H1 (cell line): ENCODE data around the gene KCNC3. TPM values are rescaled to one million over a fixed set of nuclear protein-coding genes. Genes with fewer than 3 reads are reported as not detected.

Source experiments
- CHD7 ChIP-seq: fragments of 300-600 bp; sonication (generic); IDR thresholded peaks from 2 replicates; pipeline ENCODE4 v1.7.1; 2012; ENCODE audit warnings: low read length, moderate library complexity, mild to moderate bottlenecking, inconsistent platforms; ENCODE audit not compliant: insufficient replicate concordance
- polyA plus RNA-seq, 7 experiments: library from polyadenylated mRNA; depleted of rRNA in 3 of 7; stranded (reverse) in 5 of 7; unstranded in 2 of 7; fragments of >200 nt in 5 of 7; fragments of 200-250 nt in 2 of 7; gene quantifications; 1 replicate in 5 of 7; 2 replicates in 1 of 7; 4 replicates in 1 of 7; pipeline versions ENCODE4 v1.2.1 to v1.2.3, GENCODE V29; 2011 to 2013; ENCODE audit warnings: missing spikeins in 2 of 7, mixed read lengths in 2 of 7
- total RNA-seq: library from RNA; stranded (reverse); fragmentation: NEBNext Ultra II Directional; extraction: Animal tissue kit (Norgen Biotek cat#: 25700); gene quantifications from 2 replicates; pipeline ENCODE4 v1.2.1, GENCODE V29; 2021
- TF ChIP-seq, protein P1 (sequence below), 3 experiments: IDR thresholded peaks; 1 replicate in 2 of 3; 2 replicates in 1 of 3; pipeline versions ENCODE4 v1.5.1 to v1.6.1; 2011; ENCODE audit warnings: low read length in 3 of 3, mild to moderate bottlenecking in 3 of 3, inconsistent platforms in 2 of 3, low read depth in 1 of 3, moderate library complexity in 1 of 3; ENCODE audit not compliant: insufficient read depth in 1 of 3; ENCODE audit errors: control extremely low read depth in 1 of 3

The KCNC3 gene
- total and polyA plus RNA-seq, 2 of the 8 experiments (the other 6 are each of a cell fraction or from before 2014, with no cell fraction given), result 3.9 to 7.2 TPM

DNA sequence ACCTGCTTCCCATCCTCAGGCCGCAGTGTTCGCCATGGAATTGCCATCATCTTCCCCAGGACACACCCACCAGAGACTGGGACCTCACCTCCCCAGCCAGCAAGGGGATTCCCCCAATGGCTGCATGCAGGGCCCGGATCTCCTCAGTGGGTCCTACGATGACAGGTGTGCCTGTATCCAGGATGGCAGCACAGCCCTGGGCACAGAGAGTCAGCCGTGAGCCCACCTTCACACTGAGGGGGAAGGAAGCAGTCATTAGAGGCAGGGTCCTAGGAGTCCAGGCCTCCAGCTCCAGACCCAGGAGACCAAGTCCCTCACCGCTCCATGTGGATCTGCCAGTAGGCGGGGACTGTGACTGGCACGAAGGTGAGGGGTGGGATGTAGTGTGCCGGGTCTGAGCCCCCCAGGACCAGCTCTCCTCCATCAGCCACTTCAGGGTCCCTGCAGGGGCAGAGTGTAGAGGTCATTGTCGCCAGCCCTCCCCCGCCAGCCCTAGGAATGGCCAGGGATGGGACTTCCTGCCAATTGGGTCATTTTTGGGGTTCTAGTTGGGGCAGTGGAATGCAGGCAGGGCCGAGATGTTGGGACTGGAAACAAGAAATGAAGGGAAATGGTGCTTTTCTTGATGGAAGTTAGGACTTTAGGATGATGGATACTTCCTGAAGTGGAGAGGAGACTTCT lies 5.7 kb upstream of the KCNC3 start (continued):
- TF ChIP-seq, protein P1, sequence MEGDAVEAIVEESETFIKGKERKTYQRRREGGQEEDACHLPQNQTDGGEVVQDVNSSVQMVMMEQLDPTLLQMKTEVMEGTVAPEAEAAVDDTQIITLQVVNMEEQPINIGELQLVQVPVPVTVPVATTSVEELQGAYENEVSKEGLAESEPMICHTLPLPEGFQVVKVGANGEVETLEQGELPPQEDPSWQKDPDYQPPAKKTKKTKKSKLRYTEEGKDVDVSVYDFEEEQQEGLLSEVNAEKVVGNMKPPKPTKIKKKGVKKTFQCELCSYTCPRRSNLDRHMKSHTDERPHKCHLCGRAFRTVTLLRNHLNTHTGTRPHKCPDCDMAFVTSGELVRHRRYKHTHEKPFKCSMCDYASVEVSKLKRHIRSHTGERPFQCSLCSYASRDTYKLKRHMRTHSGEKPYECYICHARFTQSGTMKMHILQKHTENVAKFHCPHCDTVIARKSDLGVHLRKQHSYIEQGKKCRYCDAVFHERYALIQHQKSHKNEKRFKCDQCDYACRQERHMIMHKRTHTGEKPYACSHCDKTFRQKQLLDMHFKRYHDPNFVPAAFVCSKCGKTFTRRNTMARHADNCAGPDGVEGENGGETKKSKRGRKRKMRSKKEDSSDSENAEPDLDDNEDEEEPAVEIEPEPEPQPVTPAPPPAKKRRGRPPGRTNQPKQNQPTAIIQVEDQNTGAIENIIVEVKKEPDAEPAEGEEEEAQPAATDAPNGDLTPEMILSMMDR (IDR thresholded peaks at IDR 0.05; ENCODE audit: control extremely low read depth in 1 of 3, insufficient read depth in 1 of 3, low read depth in 1 of 3, low read length in 3 of 3), result no peak
- no peak for TF ChIP-seq CHD7
